COR-L47 (cell line): ENCODE results near the gene SLC19A1.

Experiments used
- DNase-seq: peaks from one replicate; lab custom pipeline; 2025; lab: John Stamatoyannopoulos, UW

Gene SLC19A1

DNA sequence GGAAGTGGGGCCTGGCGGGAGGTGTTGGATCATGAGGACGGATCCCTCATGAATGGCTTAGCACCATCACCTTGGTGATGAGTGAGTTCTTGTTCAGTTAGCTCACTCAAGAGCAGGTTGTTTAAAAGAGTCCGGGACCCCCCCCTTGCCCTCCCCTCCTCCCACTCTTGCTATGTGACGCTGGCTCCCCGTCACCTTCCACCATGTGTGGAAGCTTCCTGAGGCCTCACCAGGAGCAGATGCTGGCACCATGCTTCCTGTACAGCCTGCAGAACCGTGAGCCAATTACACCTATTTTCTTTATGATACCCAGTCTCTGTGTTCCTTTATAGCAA is 3.0 kb upstream of the SLC19A1 start:
- no peak for DNase-seq

DNA sequence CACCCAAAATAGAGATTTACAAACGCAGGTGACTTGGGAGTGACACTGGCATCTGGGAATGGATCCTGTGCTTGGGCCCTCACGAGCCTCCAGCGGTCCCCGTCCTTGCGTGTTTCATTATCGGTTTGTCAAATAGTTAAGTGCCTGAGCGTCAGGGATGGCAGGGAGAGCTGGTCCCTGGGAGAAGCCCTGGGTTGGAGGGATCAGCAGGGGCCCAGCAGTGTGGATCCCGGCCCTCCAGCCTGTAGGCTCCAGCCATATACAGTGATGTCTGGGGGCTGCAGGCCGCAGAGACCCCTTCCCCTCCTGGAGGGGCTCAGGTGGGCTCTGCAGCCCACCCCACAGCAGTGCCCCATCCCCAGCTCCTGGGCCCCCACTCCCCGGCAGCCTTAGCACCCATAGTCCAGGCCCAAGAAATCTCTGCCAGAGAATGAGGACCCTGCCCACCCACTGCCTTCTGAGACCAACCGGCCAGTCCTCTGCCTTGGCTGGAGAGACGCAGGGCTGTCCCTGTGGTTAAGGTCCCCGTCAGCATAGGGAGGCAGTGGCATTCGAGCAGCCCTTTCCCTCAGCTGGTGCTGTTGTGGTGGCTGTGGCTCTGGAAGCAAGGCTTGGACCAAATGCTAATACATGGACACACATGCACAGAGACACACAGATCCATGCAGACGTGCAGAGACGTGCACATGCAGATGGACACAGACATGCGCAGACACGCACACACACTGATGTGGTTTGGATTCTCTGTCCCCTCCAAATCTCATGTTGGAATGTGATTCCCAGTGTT is 2.4 kb upstream of the SLC19A1 start:
- DNase-seq: no peak

GRCh38 chr21:45543710-45544448 is 1.6 kb upstream of the SLC19A1 start:
- no peak for DNase-seq

- DNase-seq: no peak
Observed at GRCh38 chr21:45543371-45543709, 1.1 kb upstream of the SLC19A1 start.

- DNase-seq: no peak
Observed at GRCh38 chr21:45542667-45543370, 579 bp upstream of the SLC19A1 start.

- DNase-seq: peak; percentile 68
Observed at GRCh38 chr21:45541221-45542039, 810 bp downstream of the SLC19A1 start.

DNA sequence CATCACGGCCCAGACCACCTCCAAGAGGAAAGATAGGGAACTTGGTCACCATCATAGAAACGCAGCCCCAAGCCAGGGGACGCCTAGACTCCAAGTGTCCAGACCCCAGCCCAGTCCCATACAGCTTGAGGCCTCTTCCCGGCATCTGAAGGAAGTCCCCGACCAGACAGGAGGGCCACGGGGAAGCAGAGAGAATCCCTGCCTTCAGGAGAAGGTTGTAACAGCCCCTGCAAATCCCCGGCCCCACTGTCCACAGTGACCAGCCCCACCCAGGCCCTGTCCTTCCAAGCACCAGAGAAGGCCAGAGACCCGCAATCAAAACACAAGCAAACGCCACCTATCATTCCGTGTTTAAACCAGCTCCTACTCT is 1.7 kb downstream of the SLC19A1 start:
- no peak for DNase-seq

- DNase-seq: no peak
Observed at GRCh38 chr21:45539796-45540600, 2.2 kb downstream of the SLC19A1 start.

- DNase-seq: no peak
Observed at GRCh38 chr21:45539046-45539795, 3.0 kb downstream of the SLC19A1 start.

DNA sequence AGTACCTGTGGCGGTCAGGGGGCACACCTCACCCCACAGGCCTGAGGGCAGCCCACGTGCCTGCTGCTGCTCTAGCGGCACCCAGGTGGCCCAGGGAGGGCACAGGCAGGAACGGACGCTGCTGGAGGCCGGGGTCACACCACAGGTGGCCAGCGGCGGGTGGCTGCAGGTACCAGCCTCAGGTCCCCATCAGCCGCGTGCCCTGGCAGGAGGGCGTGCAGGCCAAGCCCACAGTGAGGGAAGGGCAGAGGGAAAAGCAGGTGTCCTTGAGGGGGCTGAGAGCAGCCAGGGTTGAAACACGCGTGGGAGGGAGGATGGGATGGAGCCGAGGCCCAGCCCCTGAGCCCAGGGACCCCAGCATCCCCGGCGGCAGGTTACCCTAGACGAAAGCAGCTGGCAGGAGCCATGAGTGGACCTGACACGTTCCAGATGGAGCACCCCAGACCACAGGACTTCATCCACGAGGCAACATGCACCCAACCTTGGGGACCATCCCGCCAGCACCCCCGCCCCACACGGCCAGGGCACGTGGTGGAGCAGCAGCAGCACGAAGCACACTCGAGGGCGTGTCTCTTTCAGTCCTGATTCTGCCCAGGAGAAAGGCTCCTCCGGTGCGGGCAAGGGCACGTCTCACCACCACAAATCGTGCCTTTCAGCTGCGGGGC is 3.7 kb downstream of the SLC19A1 start:
- no peak for DNase-seq

- DNase-seq: no peak
Observed at GRCh38 chr21:45537746-45538291, 4.4 kb downstream of the SLC19A1 start.

DNA sequence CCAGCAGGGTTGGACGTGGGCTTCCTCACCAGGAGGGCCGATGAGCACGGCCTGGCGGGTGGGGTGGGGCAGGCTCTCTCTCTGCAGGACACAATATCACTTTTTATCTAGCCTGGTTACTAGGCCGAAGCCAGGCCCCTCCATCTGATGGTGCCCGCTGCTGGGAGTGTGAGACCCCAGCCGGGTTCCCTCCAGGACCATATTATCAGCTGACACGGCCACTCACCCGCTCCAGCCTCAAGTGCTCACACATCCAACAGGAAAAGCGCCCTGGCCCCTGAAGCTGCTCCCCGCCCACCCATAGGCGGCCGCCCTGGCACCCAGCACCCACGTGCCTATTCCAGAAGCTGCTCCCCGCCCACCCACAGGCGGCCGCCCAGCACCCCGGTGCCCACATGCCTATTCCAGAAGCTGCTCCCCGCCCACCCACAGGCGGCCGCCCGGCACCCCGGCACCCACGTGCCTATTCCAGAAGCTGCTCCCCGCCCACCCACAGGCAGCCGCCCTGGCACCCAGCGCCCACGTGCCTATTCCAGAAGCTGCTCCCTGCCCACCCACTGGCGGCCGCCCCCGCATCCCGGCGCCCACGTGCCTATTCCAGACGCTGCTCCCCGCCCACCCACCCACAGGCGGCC is 5.0 kb downstream of the SLC19A1 start:
- DNase-seq: no peak

DNA sequence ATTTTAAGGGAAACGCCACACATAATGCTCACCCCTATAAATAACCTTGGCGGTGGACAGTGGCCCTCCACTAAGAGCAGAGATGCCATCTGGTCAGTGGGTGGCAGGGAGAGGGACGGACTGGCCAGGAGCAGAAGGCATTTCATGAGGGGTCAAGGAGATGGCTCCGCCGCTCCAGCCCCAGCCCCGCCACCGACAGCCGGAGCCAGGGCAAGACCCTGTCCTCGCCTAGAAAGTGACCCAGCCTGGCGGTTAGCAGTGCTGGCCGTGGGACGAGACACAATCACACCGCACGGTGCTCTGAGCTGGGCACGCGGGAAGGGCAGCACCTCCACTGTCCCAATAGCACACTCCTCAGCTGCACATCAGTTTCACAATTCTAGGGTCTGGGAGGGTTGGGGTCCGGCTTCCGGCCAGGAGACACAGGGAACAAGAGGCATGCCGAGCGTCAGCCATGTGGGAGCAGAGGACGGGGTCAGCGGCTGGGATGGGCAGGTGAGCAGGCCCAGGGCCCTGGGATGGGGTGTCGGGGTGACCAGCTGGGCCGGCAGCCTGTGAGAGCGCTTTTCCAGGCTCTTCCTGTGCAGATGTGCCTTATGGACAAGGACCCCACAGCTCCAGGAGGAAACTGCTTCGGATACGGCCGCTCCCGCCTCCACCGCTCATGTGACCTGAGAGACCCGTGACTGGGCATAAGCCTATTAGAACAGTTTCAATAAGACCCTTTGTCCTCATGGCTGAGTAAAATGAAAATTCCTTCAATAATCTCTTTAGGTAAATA is 5.7 kb downstream of the SLC19A1 start:
- no peak for DNase-seq

- no peak for DNase-seq
Observed at GRCh38 chr21:45535341-45536081, 6.7 kb downstream of the SLC19A1 start.

GRCh38 chr21:45534636-45535331 is 7.5 kb downstream of the SLC19A1 start:
- DNase-seq: no peak

GRCh38 chr21:45533846-45534635 is 8.2 kb downstream of the SLC19A1 start:
- DNase-seq: no peak
